Measurements from ENCODE around the gene STOML3. TPM values are rescaled to one million over a fixed set of nuclear protein-coding genes. Genes with fewer than 3 reads are reported as not detected.

STOML3 gene
- total RNA-seq, 1 donor from 2014 or later, result not detected

GRCh38 chr13:38941353-38941945 lies 49.2 kb downstream of the STOML3 start:
- Mint-ChIP-seq H3K27me3 (ENCODE audit: unreplicated experiment) (peaks cover 16% of the 10 kb centered on the region), H3K36me3 (ENCODE audit: unreplicated experiment) (no peaks in the 10 kb centered on the region), H3K27ac (ENCODE audit: unreplicated experiment) (no peak overlapping the region), H3K4me3 (ENCODE audit: unreplicated experiment) (no peak overlapping the region), H3K9me3 (ENCODE audit: unreplicated experiment) (no peaks in the 10 kb centered on the region), H3K4me1 (ENCODE audit: unreplicated experiment) (peaks cover 2% of the 10 kb centered on the region)
- DNase-seq (ENCODE audit: extremely low spot score, unreplicated experiment), result no peak
- no peak for TF ChIP-seq CTCF (IDR thresholded peaks at IDR 0.05)

- Mint-ChIP-seq H3K27me3 (ENCODE audit: unreplicated experiment) (peaks cover 31% of the 10 kb centered on the region), H3K9me3 (ENCODE audit: unreplicated experiment) (no peaks in the 10 kb centered on the region), H3K4me1 (ENCODE audit: unreplicated experiment) (no peaks in the 10 kb centered on the region), H3K36me3 (ENCODE audit: unreplicated experiment) (no peaks in the 10 kb centered on the region), H3K4me3 (ENCODE audit: unreplicated experiment) (no peak overlapping the region), H3K27ac (ENCODE audit: unreplicated experiment) (no peak overlapping the region)
- TF ChIP-seq CTCF (IDR thresholded peaks at IDR 0.05), result no peak
- DNase-seq (ENCODE audit: extremely low spot score, unreplicated experiment), result no peak
Measured at GRCh38 chr13:38933786-38934185, 56.8 kb downstream of the STOML3 start.

- no peak for DNase-seq (ENCODE audit: extremely low spot score, unreplicated experiment)
- Mint-ChIP-seq H3K36me3 (ENCODE audit: unreplicated experiment) (no peaks in the 10 kb centered on the region), H3K4me1 (ENCODE audit: unreplicated experiment) (no peaks in the 10 kb centered on the region), H3K27me3 (ENCODE audit: unreplicated experiment) (peaks cover 71% of the 10 kb centered on the region), H3K4me3 (ENCODE audit: unreplicated experiment) (no peak overlapping the region), H3K27ac (ENCODE audit: unreplicated experiment) (no peak overlapping the region), H3K9me3 (ENCODE audit: unreplicated experiment) (no peaks in the 10 kb centered on the region)
- no peak for TF ChIP-seq CTCF (IDR thresholded peaks at IDR 0.05)
Measured at GRCh38 chr13:38922170-38922569, 68.5 kb downstream of the STOML3 start.

DNA sequence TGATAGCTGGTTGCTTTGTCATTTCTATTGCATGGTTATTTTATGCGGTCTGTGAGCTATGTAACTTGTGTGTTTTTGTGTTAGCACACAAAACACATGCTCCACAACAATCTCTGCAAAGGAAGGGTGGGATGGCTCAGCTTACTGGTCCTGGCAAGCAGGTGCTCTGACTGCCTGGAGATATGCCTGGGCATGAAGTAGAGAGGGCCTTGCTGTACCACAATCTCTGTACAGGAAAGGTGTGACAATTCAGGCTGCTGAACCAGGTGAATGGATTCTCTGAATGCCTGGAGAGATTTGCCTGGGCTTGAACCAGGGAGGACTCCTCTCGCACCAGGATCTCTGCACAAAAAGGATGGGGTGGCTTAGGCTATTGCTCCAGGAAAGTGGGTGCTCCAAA lies 69.5 kb downstream of the STOML3 start:
- H3K27me3 Mint-ChIP-seq (ENCODE audit: unreplicated experiment), result peaks cover 66% of the 10 kb centered on the region

More for the DNA sequence above, 69.5 kb downstream of the STOML3 start:
- no peak for TF ChIP-seq CTCF (IDR thresholded peaks at IDR 0.05)
- no peaks in the 10 kb centered on the region for H3K9me3 Mint-ChIP-seq (ENCODE audit: unreplicated experiment)
- no peak overlapping the region for H3K4me3 Mint-ChIP-seq (ENCODE audit: unreplicated experiment)
- no peaks in the 10 kb centered on the region for H3K36me3 Mint-ChIP-seq (ENCODE audit: unreplicated experiment)
- no peaks in the 10 kb centered on the region for H3K4me1 Mint-ChIP-seq (ENCODE audit: unreplicated experiment)
- H3K27ac Mint-ChIP-seq (ENCODE audit: unreplicated experiment), result no peak overlapping the region
- no peak for DNase-seq (ENCODE audit: extremely low spot score, unreplicated experiment)

Other genes with a start within 250 kb of the STOML3 start
- gene PROSER1, start 47.3 kb upstream of the STOML3 start, total RNA-seq, result 30.7 and 31.7 TPM in 2 replicates
- 23.5 and 24.0 TPM in 2 replicates for gene NHLRC3, start 47.6 kb upstream of the STOML3 start, total RNA-seq